AG10803 (cell line): Measurements from ENCODE around the gene OR51B5.
"Not testable (repeated sequence)": the region's sequence is repeated elsewhere in the genome, so short reads cannot be mapped to it uniquely, and the experiment has no call there.

Experiments
- DNase-seq: peaks from one replicate; pipeline ENCODE4 v3.0.0; 2010; ENCODE audit warnings: low read depth
- H3K4me3 ChIP-seq: 2 replicates; pipeline ENCODE4 v1.5.1; 2011; ENCODE audit warnings: mild to moderate bottlenecking, low read length, control low read depth
- CTCF ChIP-seq: conservative IDR thresholded peaks from 2 replicates; pipeline ENCODE4 v1.5.1; 2011; ENCODE audit warnings: mild to moderate bottlenecking, low read length, control low read depth, inconsistent platforms

Gene OR51B5

GRCh38 chr11:5303626-5304025 lies 39.7 kb downstream of the OR51B5 start:
- DNase-seq, result no peak
- H3K4me3 ChIP-seq, result no peak overlapping the region
- TF ChIP-seq CTCF, result no peak

GRCh38 chr11:5301846-5302245 lies 41.5 kb downstream of the OR51B5 start, which contains the start of gene OR51B4:
TSS of gene OR51B4 (minus strand) at chr11:5301946. CDS start at chr11:5301946, 0 bp downstream.
- no peak within 1 kb of the TSS for H3K4me3 ChIP-seq
- no peak for TF ChIP-seq CTCF
- no peak for DNase-seq

GRCh38 chr11:5300251-5300650 lies 43.1 kb downstream of the OR51B5 start:
- DNase-seq, result no peak
- no peak overlapping the region for H3K4me3 ChIP-seq
- no peak for TF ChIP-seq CTCF

GRCh38 chr11:5298451-5298850 lies 44.9 kb downstream of the OR51B5 start:
- no peak for TF ChIP-seq CTCF
- no peak for DNase-seq

GRCh38 chr11:5297721-5298323 lies 45.5 kb downstream of the OR51B5 start:
- no peak overlapping the region for H3K4me3 ChIP-seq
- no peak for TF ChIP-seq CTCF
- DNase-seq, result no peak

More at GRCh38 chr11:5298451-5298850, 44.9 kb downstream of the OR51B5 start:
- no peak overlapping the region for H3K4me3 ChIP-seq

- DNase-seq, H3K4me3 ChIP-seq: not testable (repeated sequence)
These were observed 48.9 kb downstream of the OR51B5 start for GRCh38 chr11:5294342-5294995.

- TF ChIP-seq CTCF, result no peak
- no peak for DNase-seq
These were observed 50.3 kb downstream of the OR51B5 start for GRCh38 chr11:5293028-5293427.

More at GRCh38 chr11:5293028-5293427, 50.3 kb downstream of the OR51B5 start:
- no peak overlapping the region for H3K4me3 ChIP-seq
